Measurements from ENCODE around the gene AGBL5.

The AGBL5 gene

DNA sequence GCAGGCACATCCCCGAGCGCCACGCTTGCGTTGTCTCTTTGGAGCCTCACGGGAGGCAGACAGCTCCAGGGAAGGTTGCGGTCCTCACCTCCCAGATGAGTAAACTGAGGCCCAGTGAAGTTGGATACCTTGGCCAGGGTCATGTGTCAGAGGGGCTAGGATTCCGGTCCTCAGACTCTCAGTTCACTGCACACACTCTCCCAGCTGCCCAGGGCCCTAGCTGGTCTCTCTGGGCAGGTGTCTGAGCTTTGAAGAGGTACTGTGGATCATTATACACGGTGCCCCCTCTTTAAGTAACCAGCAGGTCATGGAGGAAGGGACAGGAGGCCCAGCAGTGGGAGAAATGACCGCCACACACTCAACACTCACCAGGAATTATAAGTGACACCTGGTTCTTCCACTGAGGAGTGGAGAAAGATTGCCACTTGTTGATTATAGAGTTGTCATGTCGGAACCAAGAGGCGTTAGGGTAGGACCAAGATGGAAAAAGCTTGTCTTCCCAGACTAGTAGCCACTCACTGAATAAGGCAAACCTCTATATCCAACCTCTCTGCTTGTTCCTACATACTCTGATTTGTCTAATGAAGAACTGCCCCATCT, 18.1 kb upstream of the AGBL5 start:
- TF ChIP-seq, protein P1, sequence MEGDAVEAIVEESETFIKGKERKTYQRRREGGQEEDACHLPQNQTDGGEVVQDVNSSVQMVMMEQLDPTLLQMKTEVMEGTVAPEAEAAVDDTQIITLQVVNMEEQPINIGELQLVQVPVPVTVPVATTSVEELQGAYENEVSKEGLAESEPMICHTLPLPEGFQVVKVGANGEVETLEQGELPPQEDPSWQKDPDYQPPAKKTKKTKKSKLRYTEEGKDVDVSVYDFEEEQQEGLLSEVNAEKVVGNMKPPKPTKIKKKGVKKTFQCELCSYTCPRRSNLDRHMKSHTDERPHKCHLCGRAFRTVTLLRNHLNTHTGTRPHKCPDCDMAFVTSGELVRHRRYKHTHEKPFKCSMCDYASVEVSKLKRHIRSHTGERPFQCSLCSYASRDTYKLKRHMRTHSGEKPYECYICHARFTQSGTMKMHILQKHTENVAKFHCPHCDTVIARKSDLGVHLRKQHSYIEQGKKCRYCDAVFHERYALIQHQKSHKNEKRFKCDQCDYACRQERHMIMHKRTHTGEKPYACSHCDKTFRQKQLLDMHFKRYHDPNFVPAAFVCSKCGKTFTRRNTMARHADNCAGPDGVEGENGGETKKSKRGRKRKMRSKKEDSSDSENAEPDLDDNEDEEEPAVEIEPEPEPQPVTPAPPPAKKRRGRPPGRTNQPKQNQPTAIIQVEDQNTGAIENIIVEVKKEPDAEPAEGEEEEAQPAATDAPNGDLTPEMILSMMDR (IDR thresholded peaks at IDR 0.05; ENCODE audit: insufficient read depth, low read depth, low read length, missing control alignments), result no peak
- DNase-seq (ENCODE audit: low read depth), result no peak
- H3K4me3 ChIP-seq (ENCODE audit: low read depth, low read length), result peak overlapping the region; percentile 99

DNA sequence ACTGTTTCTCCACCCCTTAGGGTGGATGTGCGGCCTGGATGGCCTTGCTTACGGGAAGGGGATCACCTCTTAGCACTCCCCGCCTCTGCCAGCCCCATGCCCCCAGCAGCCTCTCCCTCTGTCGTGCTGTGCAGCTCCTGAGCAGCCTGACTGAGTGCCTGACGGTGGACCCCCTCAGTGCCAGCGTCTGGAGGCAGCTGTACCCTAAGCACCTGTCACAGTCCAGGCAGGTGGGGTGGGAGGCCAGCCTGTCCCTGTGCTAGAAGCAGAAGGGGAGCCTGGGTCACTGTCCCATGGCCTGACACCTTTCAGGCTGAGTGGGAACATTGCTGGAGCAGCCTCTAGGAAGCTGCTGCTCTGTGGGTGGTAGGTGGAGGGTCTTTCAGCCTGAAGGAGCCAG, 13.5 kb upstream of the AGBL5 start:
- no peak for DNase-seq (ENCODE audit: low read depth)
- TF ChIP-seq, protein P1 (IDR thresholded peaks at IDR 0.05; ENCODE audit: insufficient read depth, low read depth, low read length, missing control alignments), result no peak
- H3K4me3 ChIP-seq (ENCODE audit: low read depth, low read length), result no peak overlapping the region

DNA sequence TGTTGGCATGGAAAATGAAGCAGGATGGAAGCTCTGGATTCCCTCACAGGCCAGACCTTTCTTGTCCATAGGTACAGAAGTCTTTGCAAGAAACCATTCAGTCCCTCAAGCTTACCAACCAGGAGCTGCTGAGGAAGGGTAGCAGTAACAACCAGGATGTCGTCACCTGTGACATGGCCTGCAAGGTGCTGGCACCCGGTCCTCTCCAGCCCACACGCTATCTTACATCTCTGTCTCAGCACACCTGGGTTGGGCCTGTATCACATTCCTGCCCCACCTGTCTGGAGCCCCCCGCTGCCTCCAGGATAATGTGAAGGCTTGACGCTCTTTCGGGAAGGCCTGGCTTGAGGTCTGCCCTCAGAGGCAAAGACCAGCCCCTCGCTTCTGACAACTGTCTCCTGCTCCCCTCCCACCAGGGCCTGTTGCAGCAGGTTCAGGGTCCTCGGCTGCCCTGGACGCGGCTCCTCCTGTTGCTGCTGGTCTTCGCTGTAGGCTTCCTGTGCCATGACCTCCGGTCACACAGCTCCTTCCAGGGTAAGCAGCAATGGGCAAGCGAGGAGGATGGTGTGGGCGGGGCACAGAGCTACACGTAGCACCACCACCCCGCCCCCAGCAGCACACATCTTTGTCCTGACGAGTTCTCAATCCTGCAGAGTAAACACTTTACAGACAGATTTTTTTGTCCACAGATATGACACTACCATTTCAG, 12.7 kb upstream of the AGBL5 start:
- TF ChIP-seq, protein P1 (IDR thresholded peaks at IDR 0.05; ENCODE audit: insufficient read depth, low read depth, low read length, missing control alignments), result no peak
- DNase-seq (ENCODE audit: low read depth), result no peak
- no peak overlapping the region for H3K4me3 ChIP-seq (ENCODE audit: low read depth, low read length)

DNA sequence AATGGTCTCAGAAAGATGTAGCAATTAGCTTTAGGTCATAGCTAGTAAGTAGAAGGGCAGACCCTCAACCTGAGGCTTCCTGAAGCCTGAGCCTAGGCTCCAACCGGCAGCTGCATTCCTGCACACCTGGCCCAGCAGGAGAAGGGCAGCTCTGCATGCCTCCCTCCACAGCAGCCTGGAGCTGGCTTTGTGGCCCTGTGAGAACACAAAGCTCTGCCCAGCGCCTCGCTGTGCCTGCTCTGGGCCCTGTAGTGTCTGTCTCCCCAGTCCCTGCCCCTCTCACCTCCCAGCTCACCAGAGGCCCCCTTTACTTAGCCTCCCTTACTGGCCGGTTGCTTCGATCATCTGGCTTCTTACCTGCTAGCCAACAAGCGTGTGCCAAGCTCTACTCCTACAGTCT, 12.0 kb upstream of the AGBL5 start:
- no peak for DNase-seq (ENCODE audit: low read depth)
- TF ChIP-seq, protein P1 (IDR thresholded peaks at IDR 0.05; ENCODE audit: insufficient read depth, low read depth, low read length, missing control alignments), result no peak
- no peak overlapping the region for H3K4me3 ChIP-seq (ENCODE audit: low read depth, low read length)

DNA sequence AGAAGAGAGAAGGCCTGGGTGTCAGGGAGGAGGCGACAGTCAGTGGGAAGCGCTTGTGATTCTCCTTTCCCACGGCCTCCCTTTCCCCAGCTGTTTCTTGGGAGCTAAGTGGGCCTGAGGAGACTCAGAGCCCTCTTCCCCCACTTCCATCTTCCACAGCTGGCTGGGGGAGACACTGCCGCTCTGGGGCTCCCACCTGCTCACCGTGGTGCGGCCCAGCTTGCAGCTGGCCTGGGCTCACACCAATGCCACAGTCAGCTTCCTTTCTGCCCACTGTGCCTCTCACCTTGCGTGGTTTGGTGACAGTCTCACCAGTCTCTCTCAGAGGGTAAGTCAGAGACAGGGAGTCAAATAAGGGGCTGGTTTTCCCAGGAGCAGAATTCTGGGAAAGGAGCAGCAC, 11.6 kb upstream of the AGBL5 start:
- TF ChIP-seq, protein P1 (IDR thresholded peaks at IDR 0.05; ENCODE audit: insufficient read depth, low read depth, low read length, missing control alignments), result no peak
- no peak for DNase-seq (ENCODE audit: low read depth)
- H3K4me3 ChIP-seq (ENCODE audit: low read depth, low read length), result no peak overlapping the region

DNA sequence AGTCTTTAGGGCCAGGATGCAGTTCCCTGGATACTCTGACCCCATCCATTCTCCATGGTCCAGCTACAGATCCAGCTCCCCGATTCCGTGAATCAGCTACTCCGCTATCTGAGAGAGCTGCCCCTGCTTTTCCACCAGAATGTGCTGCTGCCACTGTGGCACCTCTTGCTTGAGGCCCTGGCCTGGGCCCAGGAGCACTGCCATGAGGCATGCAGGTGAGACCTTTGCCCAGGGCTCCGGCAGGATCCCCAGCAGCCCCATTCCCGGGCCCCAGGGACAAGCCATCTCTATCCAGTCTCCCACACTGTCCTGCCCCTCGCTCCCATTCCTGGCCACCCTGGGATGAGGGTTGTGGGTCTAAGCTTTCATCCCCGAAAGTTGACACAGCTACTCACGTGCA, 11.2 kb upstream of the AGBL5 start:
- TF ChIP-seq, protein P1 (IDR thresholded peaks at IDR 0.05; ENCODE audit: insufficient read depth, low read depth, low read length, missing control alignments), result no peak
- no peak for DNase-seq (ENCODE audit: low read depth)
- no peak overlapping the region for H3K4me3 ChIP-seq (ENCODE audit: low read depth, low read length)

DNA sequence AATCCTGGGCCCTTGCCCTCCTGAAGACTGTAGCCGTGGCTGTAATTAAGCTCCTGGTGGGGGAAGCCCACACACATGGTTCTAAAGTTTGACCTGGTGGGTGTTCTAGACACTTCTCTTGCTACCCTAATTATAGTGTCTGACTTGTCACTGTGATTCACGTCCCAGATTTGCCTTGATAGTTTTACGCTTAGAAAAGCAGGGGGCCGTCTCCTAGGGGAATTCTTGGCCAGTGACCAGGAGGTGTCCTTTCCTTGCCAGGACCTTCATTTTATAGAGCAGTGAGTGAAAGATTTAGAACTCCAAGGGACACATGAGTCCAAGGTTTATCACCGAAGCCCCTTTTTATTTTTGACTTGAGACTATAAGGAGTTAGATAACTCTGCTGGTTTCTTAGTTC, 9.7 kb upstream of the AGBL5 start:
- DNase-seq (ENCODE audit: low read depth), result no peak

More for the DNA sequence above, 9.7 kb upstream of the AGBL5 start:
- no peak overlapping the region for H3K4me3 ChIP-seq (ENCODE audit: low read depth, low read length)
- TF ChIP-seq, protein P1 (IDR thresholded peaks at IDR 0.05; ENCODE audit: insufficient read depth, low read depth, low read length, missing control alignments), result no peak

All from GM12865 (cell line).